ENCODE results near the gene PPP2R2C. TPM values are rescaled to one million over a fixed set of nuclear protein-coding genes. Genes with fewer than 3 reads are reported as not detected.

The PPP2R2C gene
- total RNA-seq, 1 experiment from 2014 or later, result 8.1 TPM

DNA sequence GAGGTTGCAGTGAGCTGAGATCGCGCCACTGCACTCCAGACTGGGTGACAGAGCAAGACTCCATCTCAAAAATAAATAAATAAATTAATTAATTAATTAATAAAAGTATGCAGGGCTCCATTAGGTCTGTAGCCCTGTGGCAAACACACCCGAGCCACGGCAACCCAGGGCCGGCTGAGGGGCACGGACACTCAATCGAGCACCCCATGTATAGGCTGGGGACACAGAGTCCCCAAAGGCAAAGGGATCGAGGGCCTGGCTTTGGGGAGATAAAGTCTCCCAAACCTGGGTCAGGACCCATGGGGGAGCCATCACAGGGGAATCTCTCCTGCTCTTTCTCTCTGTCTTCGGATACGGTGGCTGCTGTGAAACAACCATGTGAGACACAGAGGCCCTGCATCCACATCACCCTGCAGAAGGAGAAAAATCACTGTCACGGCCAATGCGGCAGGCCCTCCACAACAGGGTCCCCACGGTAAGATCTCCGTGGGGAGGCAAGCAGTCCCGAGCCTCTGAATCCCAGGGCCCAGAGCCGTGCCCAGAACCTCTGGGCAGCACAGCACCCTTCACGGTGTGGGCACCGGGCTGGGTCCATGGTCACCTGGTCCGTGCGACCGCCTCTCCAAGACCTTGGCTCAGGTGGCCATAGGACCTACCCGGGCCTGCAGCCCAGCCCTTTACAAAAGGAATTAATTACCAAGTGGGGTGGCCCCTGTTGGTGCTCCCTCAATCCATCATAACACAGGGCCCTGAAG lies 121.0 kb downstream of the PPP2R2C start:
- WGBS (ENCODE audit: extremely low coverage, insufficient read length, low lambda C conversion rate), result no CpG with 5 or more reads among the region's 22 CpGs
- Histone ChIP-seq H2BK5ac (ENCODE audit: insufficient read length, low read length) (no peak overlapping the region), H3K27ac (ENCODE audit: insufficient read length, low read depth, low read length) (no peak overlapping the region), H4K91ac (ENCODE audit: insufficient read length, low read depth, low read length) (no peak overlapping the region), H3K79me1 (ENCODE audit: insufficient read depth, low read depth, low read length, poor library complexity, severe bottlenecking) (no peaks in the 10 kb centered on the region), H3K9me3 (ENCODE audit: control insufficient read depth, low read depth, low read length) (no peaks in the 10 kb centered on the region), H3K56ac (ENCODE audit: insufficient read length, low read depth, low read length) (no peak overlapping the region), H2BK15ac (ENCODE audit: low read depth, low read length) (no peak overlapping the region), H3T11ph (ENCODE audit: low read length) (no peak overlapping the region), H3K23ac (ENCODE audit: insufficient read length, low read depth, low read length) (no peak overlapping the region), H3K9ac (ENCODE audit: extremely low read depth, insufficient read length, low read length) (no peak overlapping the region), H3K4ac (ENCODE audit: low read depth, low read length) (no peak overlapping the region), H3K4me2 (ENCODE audit: insufficient read depth, insufficient read length, low read length) (no peak overlapping the region), H3K79me2 (ENCODE audit: insufficient read depth, low read length) (no peaks in the 10 kb centered on the region), H2AFZ (ENCODE audit: low read length) (no peak overlapping the region), H3K4me1 (ENCODE audit: insufficient read depth, low read length) (no peaks in the 10 kb centered on the region), H3K23me2 (ENCODE audit: insufficient read length, low read depth, low read length, poor library complexity, severe bottlenecking) (no peaks in the 10 kb centered on the region), H3K14ac (ENCODE audit: insufficient read depth, low read length) (no peak overlapping the region), H3K27me3 (ENCODE audit: insufficient read depth, low read length) (no peaks in the 10 kb centered on the region), H4K20me1 (ENCODE audit: control insufficient read depth, insufficient read depth, insufficient read length) (no peaks in the 10 kb centered on the region), H3K18ac (ENCODE audit: insufficient read length, low read depth, low read length) (no peak overlapping the region), H2AK5ac (ENCODE audit: insufficient read length, low read length) (no peak overlapping the region), H2BK20ac (ENCODE audit: low read depth, low read length, poor library complexity, severe bottlenecking) (no peak overlapping the region), H2BK12ac (ENCODE audit: insufficient read length, low read depth, low read length) (no peak overlapping the region), H4K8ac (replicated peaks; ENCODE audit: insufficient read length, low read depth, low read length) (no peak overlapping the region), H4K5ac (ENCODE audit: insufficient read length, low read depth, low read length) (no peak overlapping the region), H2BK120ac (ENCODE audit: low read depth, low read length, poor library complexity, severe bottlenecking) (no peak overlapping the region)
- Mint-ChIP-seq H3K27me3 (ENCODE audit: low read depth) (no peaks in the 10 kb centered on the region; the same call in 1 of the 2 replicates), H3K9me3 (no peaks in the 10 kb centered on the region; a peak in 1 of 5 replicates), H3K4me3 (no peak overlapping the region), H3K4me1 (peaks cover 3 to 4% of the 10 kb centered on the region in 2 experiments; a peak in 1 of 4 replicates), H3K36me3 (ENCODE audit: insufficient read depth in 1 of 3, low read depth in 3 of 3) (no peaks in the 10 kb centered on the region), H3K27ac (no peak overlapping the region)
- no peak for DNase-seq
- TF ChIP-seq, protein P1, sequence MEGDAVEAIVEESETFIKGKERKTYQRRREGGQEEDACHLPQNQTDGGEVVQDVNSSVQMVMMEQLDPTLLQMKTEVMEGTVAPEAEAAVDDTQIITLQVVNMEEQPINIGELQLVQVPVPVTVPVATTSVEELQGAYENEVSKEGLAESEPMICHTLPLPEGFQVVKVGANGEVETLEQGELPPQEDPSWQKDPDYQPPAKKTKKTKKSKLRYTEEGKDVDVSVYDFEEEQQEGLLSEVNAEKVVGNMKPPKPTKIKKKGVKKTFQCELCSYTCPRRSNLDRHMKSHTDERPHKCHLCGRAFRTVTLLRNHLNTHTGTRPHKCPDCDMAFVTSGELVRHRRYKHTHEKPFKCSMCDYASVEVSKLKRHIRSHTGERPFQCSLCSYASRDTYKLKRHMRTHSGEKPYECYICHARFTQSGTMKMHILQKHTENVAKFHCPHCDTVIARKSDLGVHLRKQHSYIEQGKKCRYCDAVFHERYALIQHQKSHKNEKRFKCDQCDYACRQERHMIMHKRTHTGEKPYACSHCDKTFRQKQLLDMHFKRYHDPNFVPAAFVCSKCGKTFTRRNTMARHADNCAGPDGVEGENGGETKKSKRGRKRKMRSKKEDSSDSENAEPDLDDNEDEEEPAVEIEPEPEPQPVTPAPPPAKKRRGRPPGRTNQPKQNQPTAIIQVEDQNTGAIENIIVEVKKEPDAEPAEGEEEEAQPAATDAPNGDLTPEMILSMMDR (conservative IDR thresholded peaks at IDR 0.05), result no peak

All from H9 (cell line).